K562 (cell line): ENCODE data around the gene TBC1D5. TPM values are rescaled to one million over a fixed set of nuclear protein-coding genes. Genes with fewer than 3 reads are reported as not detected.
A peak's percentile ranks its signal among the peaks of the same experiment; 100 is the strongest.

ENCODE experiments used
- ATAC-seq: fragments of 200-7000 bp; cut with Tn5 transposase; 3 replicates; pipeline ENCODE4 v1.9.1; 2020; ENCODE audit warnings: moderate library complexity
- BruUV-seq: library from RNA; stranded (reverse); fragments of 400-500 nt; replicated peaks from 2 replicates; lab custom pipeline; 2021; lab: Mats Ljungman, UMichigan
- CTCF ChIA-PET: fragments of 300-600 bp; formaldehyde crosslinking; extraction: SDS; loops from one replicate; lab custom pipeline; 2021; ENCODE audit warnings: low intra/inter-chr PET ratio; lab: Yijun Ruan, JAX
- POLR2A ChIA-PET: fragments of 300-600, 350-650 bp; sonication (Branson Sonifier 250); formaldehyde crosslinking; extraction: SDS; loops from one replicate; lab custom pipeline; 2021; ENCODE audit warnings: antibody characterized with exemption, inconsistent platforms; lab: Yijun Ruan, JAX
- DNase-seq, 4 experiments: peaks; one replicate each; pipeline versions ENCODE4 v3.0.0 to v3.0.0-alpha.2; 2011 to 2018; ENCODE audit warnings: low spot score in 3 of 4, mixed read lengths in 3 of 4; ENCODE audit errors: extremely low read depth in 1 of 4
- FAIRE-seq: peaks from 2 replicates; lab custom pipeline; 2011; peaks lifted over from hg19 to GRCh38; lab: Jason Lieb, UNC
- H2AFZ ChIP-seq: 2 replicates; pipeline ENCODE4 v1.6.0; 2011; ENCODE audit warnings: low read depth, low read length, control low read depth, inconsistent platforms
- H3K27ac ChIP-seq: fragments of 200-600 bp; 3 replicates; pipeline ENCODE4 v1.8.0; 2011; ENCODE audit warnings: low read depth, mild to moderate bottlenecking, control low read depth, inconsistent platforms, low read length, moderate library complexity, mixed read lengths; ENCODE audit errors: extremely low read depth
- H3K27me3 ChIP-seq, 2 experiments: fragments of 300-600 bp in 1 of 2; 2 replicates in 1 of 2; 3 replicates in 1 of 2; pipeline versions ENCODE4 v1.6.0 to v1.8.0; 2011; ENCODE audit warnings: inconsistent platforms in 2 of 2, low read length in 2 of 2, mild to moderate bottlenecking in 1 of 2, mixed read lengths in 1 of 2, moderate library complexity in 1 of 2; ENCODE audit not compliant: control insufficient read depth in 2 of 2, insufficient read depth in 2 of 2
- H3K36me3 ChIP-seq: fragments of 300-600 bp; 3 replicates; pipeline ENCODE4 v1.8.0; 2011; ENCODE audit warnings: mild to moderate bottlenecking, low read length, inconsistent platforms; ENCODE audit not compliant: control insufficient read depth, insufficient read depth
- H3K4me1 ChIP-seq, 2 experiments: fragments of 200-600 bp in 1 of 2; replicated peaks in 1 of 2; 2 replicates in 1 of 2; 3 replicates in 1 of 2; pipeline versions ENCODE4 v1.5.1 to v1.8.0; 2011; ENCODE audit warnings: inconsistent platforms in 2 of 2, low read length in 2 of 2, mild to moderate bottlenecking in 1 of 2, mixed read lengths in 1 of 2, moderate library complexity in 1 of 2; ENCODE audit not compliant: control insufficient read depth in 2 of 2, insufficient read depth in 2 of 2
- H3K4me2 ChIP-seq: 2 replicates; pipeline ENCODE4 v1.6.1; 2011; ENCODE audit warnings: low read length, control low read depth, inconsistent platforms, mixed read lengths; ENCODE audit not compliant: insufficient read depth
- H3K4me3 ChIP-seq: fragments of 200-600 bp; sonication (generic), shearing (Covaris generic); 2 replicates; pipeline ENCODE4 v1.5.1; 2016; ENCODE audit warnings: control low read depth, inconsistent platforms
- H3K79me2 ChIP-seq: fragments of 200-600 bp; 3 replicates; pipeline ENCODE4 v1.8.0; 2011; ENCODE audit warnings: low read length, inconsistent platforms; ENCODE audit not compliant: control insufficient read depth, insufficient read depth
- H3K9ac ChIP-seq, 2 experiments: 2 replicates each; pipeline versions ENCODE4 v1.6.0 to v1.6.1; 2011; ENCODE audit warnings: low read depth in 2 of 2, low read length in 2 of 2, control low read depth in 1 of 2, inconsistent platforms in 1 of 2, mild to moderate bottlenecking in 1 of 2, mixed read lengths in 1 of 2; ENCODE audit not compliant: insufficient read depth in 1 of 2
- H3K9me1 ChIP-seq: one replicate; pipeline ENCODE4 v1.6.0; 2011; ENCODE audit warnings: inconsistent platforms, mild to moderate bottlenecking, low read length, moderate library complexity; ENCODE audit not compliant: control insufficient read depth, insufficient read depth
- H3K9me3 ChIP-seq: replicated peaks from 2 replicates; pipeline ENCODE4 v1.5.1; 2011; ENCODE audit warnings: low read depth, low read length, inconsistent platforms; ENCODE audit not compliant: control insufficient read depth, insufficient read depth
- H4K20me1 ChIP-seq: replicated peaks from 2 replicates; pipeline ENCODE4 v1.6.1; 2011; ENCODE audit warnings: low read length, inconsistent platforms, mixed read lengths; ENCODE audit not compliant: control insufficient read depth, insufficient read depth
- CC2D1A ChIP-seq: fragments of 450-650 bp; IDR thresholded peaks from 2 replicates; pipeline ENCODE4 v1.6.1; 2017; ENCODE audit warnings: mild to moderate bottlenecking
- DPF2 ChIP-seq: fragments of 450-650 bp; IDR thresholded peaks from 2 replicates; pipeline ENCODE4 v1.6.1; 2016
- EHMT2 ChIP-seq: fragments of 450-650 bp; IDR thresholded peaks from 2 replicates; pipeline ENCODE4 v1.6.1; 2018; ENCODE audit warnings: antibody characterized with exemption
- HMGN3 ChIP-seq: IDR thresholded peaks from 2 replicates; pipeline ENCODE4 v1.6.1; 2011; ENCODE audit warnings: borderline replicate concordance, low read depth, mild to moderate bottlenecking, mixed read lengths, low read length; ENCODE audit not compliant: insufficient read length; ENCODE audit errors: extremely low read depth
- MEIS2 ChIP-seq: fragments of 450-650 bp; IDR thresholded peaks from 2 replicates; pipeline ENCODE4 v1.6.1; 2014; ENCODE audit warnings: mild to moderate bottlenecking; ENCODE audit not compliant: partially characterized antibody
- NFE2 ChIP-seq: IDR thresholded peaks from 2 replicates; pipeline ENCODE4 v1.6.1; 2014; ENCODE audit warnings: antibody characterized with exemption, low read depth
- NR2C1 ChIP-seq, 2 experiments: fragments of 450-650 bp; IDR thresholded peaks; 2 replicates each; pipeline ENCODE4 v1.6.1; 2017; ENCODE audit warnings: mild to moderate bottlenecking in 2 of 2, antibody characterized with exemption in 1 of 2, inconsistent platforms in 1 of 2, missing compliant biosample characterization in 1 of 2, missing genetic modification characterization in 1 of 2
- PBX2 ChIP-seq, 2 experiments: IDR thresholded peaks in 1 of 2; conservative IDR thresholded peaks in 1 of 2; 2 replicates each; pipeline ENCODE4 v1.6.1; 2016; ENCODE audit warnings: low read depth in 2 of 2, mild to moderate bottlenecking in 1 of 2, missing compliant biosample characterization in 1 of 2, missing genetic modification characterization in 1 of 2, moderate library complexity in 1 of 2
- TSHZ1 ChIP-seq: fragments of 250-450 bp; sonication (Bioruptor Pico); IDR thresholded peaks from 2 replicates; pipeline ENCODE4 v1.4.0; 2020; ENCODE audit warnings: mild to moderate bottlenecking, moderate library complexity
- ZHX1 ChIP-seq: fragments of 150-350 bp; conservative IDR thresholded peaks from 2 replicates; pipeline ENCODE4 v1.6.1; 2014; ENCODE audit warnings: low read length
- WGBS: fragments of 100-300 bp; shearing (Covaris generic); methylation state at CpG from one replicate; pipeline ENCODE4 v1.1.6; 2016; ENCODE audit warnings: low coverage, mixed read lengths; ENCODE audit not compliant: insufficient coverage; ENCODE audit errors: missing lambda C conversion rate; 5-methylcytosine and 5-hydroxymethylcytosine counted together
- in situ Hi-C: fragments of 300-500 bp; cut with MboI; formaldehyde crosslinking; loops from 4 replicates; pipeline ENCODE4 v1.15.0; 2018; ENCODE audit warnings: inconsistent platforms, mixed read lengths
- intact Hi-C: fragments of 100-400 bp; cut with micrococcal nuclease; formaldehyde crosslinking; loops from 2 replicates; pipeline ENCODE4 v1.14.2; 2022
- polyA plus RNA-seq, 8 experiments: library from polyadenylated mRNA; depleted of rRNA in 4 of 8; stranded (reverse) in 5 of 8; unstranded in 3 of 8; fragments of >200 nt; fragmentation: Nextera tagmentation in 2 of 8; fragmentation: Illumina TruSeq in 1 of 8; extraction: Ambion mirVana in 2 of 8; extraction: Trizol in 1 of 8; gene quantifications; 2 replicates each; pipeline versions ENCODE4 v1.2.1 to v1.2.3, GENCODE V29; 2011 to 2014; ENCODE audit warnings: inconsistent platforms in 1 of 8, missing spikeins in 1 of 8
- total RNA-seq, 7 experiments: library from RNA; depleted of rRNA in 6 of 7; stranded (reverse); fragments of >200 nt in 6 of 7; fragmentation: Illumina TruSeq in 2 of 7; extraction: Trizol in 2 of 7; gene quantifications; 2 replicates each; pipeline versions ENCODE4 v1.2.1 to v1.2.3, GENCODE V29; 2011 to 2021; ENCODE audit warnings: low replicate concordance in 1 of 7

TBC1D5 gene
- total and polyA plus RNA-seq, 9 of the 15 experiments (the other 6 are each of a cell fraction or from before 2014, with no cell fraction given) = 2.9 to 38.1 (median 25.6) TPM

GRCh38 chr3:17747174-17747889 lies 4.9 kb upstream of the TBC1D5 start (continued):
- TF ChIP-seq NR2C1 (IDR thresholded peaks at IDR 0.05) (peak; percentile 71), NR2C1 (tag; IDR thresholded peaks at IDR 0.05) (peak; percentile 71), EHMT2 (peak; percentile 51; the same call in 1 of the 2 replicates), MEIS2 (peak; percentile 93), CC2D1A (peak; percentile 43; the same call in 1 of the 2 replicates), PBX2 (CRISPR knock-in tag; IDR thresholded peaks at IDR 0.05; ENCODE audit: low read depth) (no peak), PBX2 (tag; conservative IDR thresholded peaks at IDR 0.05; ENCODE audit: low read depth) (peak; percentile 87)

- BruUV-seq = no TSS peak
- TF ChIP-seq ZHX1 = no peak
- peak; percentile 55 for TF ChIP-seq NFE2
- TF ChIP-seq TSHZ1 (CRISPR knock-in tag) = no peak
- no peak for TF ChIP-seq HMGN3
- peak; percentile 43; the same call in 1 of the 2 replicates for TF ChIP-seq DPF2
These were observed 3.5 kb upstream of the TBC1D5 start for GRCh38 chr3:17745894-17746293.

More at GRCh38 chr3:17745894-17746293, 3.5 kb upstream of the TBC1D5 start:
- no peak overlapping the region for H3K9ac ChIP-seq
- H3K4me1 ChIP-seq = peaks cover 22 to 32% of the 10 kb centered on the region in 2 experiments; a peak in 4 of 5 replicates
- H3K9me3 ChIP-seq = no peaks in the 10 kb centered on the region
- H3K9me1 ChIP-seq = no peaks in the 10 kb centered on the region
- in situ Hi-C loops (no loop called here), intact Hi-C loops (no loop called here)
- 39% methylated on average over 2 of the region's 2 CpGs for WGBS
- FAIRE-seq = no peak
- H3K4me3 ChIP-seq = no peak overlapping the region
- H3K79me2 ChIP-seq = peaks cover 12% of the 10 kb centered on the region
- ATAC-seq = no peak
- H3K27me3 ChIP-seq = no peaks in the 10 kb centered on the region
- peak in 3 of 4 experiments; percentile 32 to 49 (median 42) for DNase-seq
- no peaks in the 10 kb centered on the region for H4K20me1 ChIP-seq
- peak overlapping the region; percentile 45; the same call in 1 of the 2 replicates for H2AFZ ChIP-seq
- no peaks in the 10 kb centered on the region for H3K36me3 ChIP-seq
- no peak overlapping the region for H3K4me2 ChIP-seq
- H3K27ac ChIP-seq = no peak overlapping the region
- ChIA-PET POLR2A (interaction anchor here (1.1 kb wide), 1 partner anchor 16 kb away, joined by 3 read pairs; no protein-coding TSS in a partner anchor), CTCF (no interaction called here)
